ENCODE data around the gene MLLT10. TPM values are rescaled to one million over a fixed set of nuclear protein-coding genes. Genes with fewer than 3 reads are reported as not detected.
"Not testable (repeated sequence)": the region's sequence is repeated elsewhere in the genome, so short reads cannot be mapped to it uniquely, and the experiment has no call there.

MLLT10 gene
- total and polyA plus RNA-seq, 8 donors: 39.9 to 55.2 (median 49.2) TPM

- no peak for TF ChIP-seq CTCF (IDR thresholded peaks at IDR 0.05)
- peaks cover 0 to 15% of the 10 kb centered on the region in 2 donors for H3K36me3 ChIP-seq
- no peaks in the 10 kb centered on the region for H3K27me3 ChIP-seq
- peaks cover 9 to 40% of the 10 kb centered on the region in 2 donors for H3K4me1 ChIP-seq
- H3K4me3 ChIP-seq: peak overlapping the region; percentile 41 to 84
- ATAC-seq: no peak
- intact Hi-C loops (cut with DNase I): no loop called here
- peak overlapping the region; percentile 95 to 96 for H3K27ac ChIP-seq
- no peak for DNase-seq
- no peaks in the 10 kb centered on the region for H3K9me3 ChIP-seq
Observed at GRCh38 chr10:21532694-21533466, 1.2 kb upstream of the MLLT10 start.

GRCh38 chr10:21534280-21534586 is 201 bp downstream of the MLLT10 start:
- Histone ChIP-seq H3K27me3 (no peaks in the 10 kb centered on the region), H3K4me1 (peaks cover 5 to 34% of the 10 kb centered on the region in 2 donors), H3K9me3 (no peaks in the 10 kb centered on the region), H3K27ac (peak overlapping the region; percentile 95 to 96), H3K36me3 (peaks cover 0 to 27% of the 10 kb centered on the region in 2 donors), H3K4me3 (peak overlapping the region; percentile 56 to 84)
- no peak for TF ChIP-seq CTCF (IDR thresholded peaks at IDR 0.05)
- no peak for ATAC-seq
- DNase-seq: no peak
- intact Hi-C loops (cut with DNase I): no loop called here

- intact Hi-C loops (cut with DNase I): no loop called here
- ATAC-seq (peak; percentile 24), DNase-seq (peak; percentile 59 to 91 (median 77))
Observed at GRCh38 chr10:21534604-21535493, 817 bp downstream of the MLLT10 start.

GRCh38 chr10:21535494-21535965 is 1.5 kb downstream of the MLLT10 start:
- H3K27ac ChIP-seq: peak overlapping the region; percentile 95 to 96
- no peak for TF ChIP-seq CTCF (IDR thresholded peaks at IDR 0.05)
- no peaks in the 10 kb centered on the region for H3K27me3 ChIP-seq
- H3K4me1 ChIP-seq: peaks cover 5 to 34% of the 10 kb centered on the region in 2 donors
- DNase-seq (no peak), ATAC-seq (no peak)
- H3K36me3 ChIP-seq: peaks cover 4 to 40% of the 10 kb centered on the region in 2 donors
- H3K9me3 ChIP-seq: no peaks in the 10 kb centered on the region
- peak overlapping the region; percentile 56 to 84 for H3K4me3 ChIP-seq
- intact Hi-C loops (cut with DNase I): no loop called here

More at GRCh38 chr10:21534604-21535493, 817 bp downstream of the MLLT10 start:
- Histone ChIP-seq H3K27me3 (no peaks in the 10 kb centered on the region), H3K9me3 (no peaks in the 10 kb centered on the region), H3K4me1 (peaks cover 5 to 34% of the 10 kb centered on the region in 2 donors), H3K4me3 (peak overlapping the region; percentile 56 to 84), H3K27ac (peak overlapping the region; percentile 95 to 96), H3K36me3 (peaks cover 3 to 33% of the 10 kb centered on the region in 2 donors)
- no peak for TF ChIP-seq CTCF (IDR thresholded peaks at IDR 0.05)

GRCh38 chr10:21535976-21536375 is 1.9 kb downstream of the MLLT10 start:
- intact Hi-C loops (cut with DNase I): not testable (repeated sequence)
- H3K27ac ChIP-seq: peak overlapping the region in 1 of 2 donors; percentile 95
- H3K4me3 ChIP-seq: peak overlapping the region in 1 of 2 donors; percentile 84

More at GRCh38 chr10:21535976-21536375, 1.9 kb downstream of the MLLT10 start:
- Histone ChIP-seq H3K36me3 (peaks cover 4 to 45% of the 10 kb centered on the region in 2 donors), H3K4me1 (peaks cover 5 to 37% of the 10 kb centered on the region in 2 donors)
- H3K27me3 ChIP-seq, DNase-seq, H3K9me3 ChIP-seq, ATAC-seq: not testable (repeated sequence)
